Body of pancreas (tissue), 4 donors: ENCODE data around the gene SCNN1G. TPM values are rescaled to one million over a fixed set of nuclear protein-coding genes. Genes with fewer than 3 reads are reported as not detected.
A peak's percentile ranks its signal among the peaks of the same experiment; 100 is the strongest.

Experiments
- ATAC-seq: fragments of 150-250 bp; one replicate; pipeline ENCODE4 v1.9.1; 2016
- DNase-seq, 4 donors: peaks; one replicate each; pipeline ENCODE4 v3.0.0-alpha.2; 2019
- H3K27ac ChIP-seq, 4 donors: fragments of 200-600 bp; sonication (generic); 1 replicate in 3 of 4; 2 replicates in 1 of 4; pipeline versions ENCODE4 v1.5.1 to v1.6.1; 2016 to 2019; ENCODE audit warnings: mild to moderate bottlenecking in 1 of 4, mixed read lengths in 1 of 4, moderate library complexity in 1 of 4
- H3K27me3 ChIP-seq, 2 donors: fragments of 200-600 bp; sonication (generic); one replicate each; pipeline ENCODE4 v1.6.0; 2016; ENCODE audit warnings: mild to moderate bottlenecking in 1 of 2
- H3K36me3 ChIP-seq, 2 donors: fragments of 200-600 bp; sonication (generic); replicated peaks in 1 of 2; 2 replicates each; pipeline ENCODE4 v1.5.1; 2016; ENCODE audit warnings: low read depth in 2 of 2; ENCODE audit not compliant: insufficient read depth in 1 of 2
- H3K4me1 ChIP-seq: fragments of 200-600 bp; sonication (generic); one replicate; pipeline ENCODE4 v1.6.0; 2016
- H3K4me3 ChIP-seq, 2 donors: fragments of 200-600 bp; sonication (generic); 1 replicate in 1 of 2; 2 replicates in 1 of 2; pipeline ENCODE4 v1.5.1; 2016 to 2019
- H3K9me3 ChIP-seq, 3 donors: fragments of 200-600 bp; sonication (generic); 1 replicate in 2 of 3; 2 replicates in 1 of 3; pipeline ENCODE4 v1.5.1; 2016
- POLR2A ChIP-seq, 3 donors: fragments of 450-650 bp; IDR thresholded peaks; one replicate each; pipeline ENCODE4 v1.6.1; 2016; ENCODE audit warnings: antibody characterized with exemption in 3 of 3, mild to moderate bottlenecking in 2 of 3
- WGBS, 2 donors: methylation state at CpG; one replicate each; pipeline ENCODE4 v1.1.5; 2017; 5-methylcytosine and 5-hydroxymethylcytosine counted together
- intact Hi-C: fragments of 100-400 bp; cut with DNase I; formaldehyde crosslinking; loops from one replicate; pipeline ENCODE4 v1.15.1; 2023
- total RNA-seq, 2 donors: library from RNA; depleted of rRNA; stranded (reverse); fragments of >200 nt; gene quantifications; one replicate each; pipeline ENCODE4 v1.1.0, GENCODE V29; 2016
- TF ChIP-seq, protein P1 (sequence below), 7 experiments: fragments of 450-650 bp in 4 of 7; fragments of 200-600 bp in 3 of 7; sonication (generic) in 3 of 7; IDR thresholded peaks; one replicate each; pipeline ENCODE4 v1.5.1; 2016 to 2019; ENCODE audit warnings: antibody characterized with exemption in 7 of 7

The SCNN1G gene
- total RNA-seq, 2 donors from 2014 or later = 0.26 to 1.6 TPM

DNA sequence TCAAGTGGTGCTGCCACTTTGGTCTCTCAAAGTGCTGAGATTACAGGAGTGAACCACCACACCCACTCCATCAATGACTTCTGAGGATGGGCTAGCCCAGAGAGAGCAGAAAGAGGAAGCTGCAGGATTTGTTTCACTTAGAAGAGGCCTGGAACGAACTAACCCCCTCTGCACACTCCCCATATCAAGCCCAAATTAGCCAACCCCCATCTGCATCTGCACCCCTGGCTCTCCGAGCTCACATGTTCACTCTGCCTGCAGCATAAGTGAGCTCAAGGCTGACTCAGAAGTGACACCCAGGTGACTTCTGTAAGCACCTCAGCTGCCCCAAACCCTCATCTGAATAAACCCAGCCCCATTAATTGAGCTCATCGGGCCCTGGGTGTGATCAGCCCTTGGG is 4.8 kb downstream of the SCNN1G start:
- intact Hi-C loops = loop anchor here (5.0 kb wide), 1 partner anchor 245 kb away; no protein-coding TSS in a partner anchor
- Histone ChIP-seq H3K4me3 (no peak overlapping the region), H3K27ac (no peak overlapping the region), H3K27me3 (peaks cover 0 to 6% of the 10 kb centered on the region in 2 donors), H3K9me3 (no peaks in the 10 kb centered on the region), H3K36me3 (no peaks in the 10 kb centered on the region), H3K4me1 (peaks cover 27% of the 10 kb centered on the region)
- TF ChIP-seq, protein P1, sequence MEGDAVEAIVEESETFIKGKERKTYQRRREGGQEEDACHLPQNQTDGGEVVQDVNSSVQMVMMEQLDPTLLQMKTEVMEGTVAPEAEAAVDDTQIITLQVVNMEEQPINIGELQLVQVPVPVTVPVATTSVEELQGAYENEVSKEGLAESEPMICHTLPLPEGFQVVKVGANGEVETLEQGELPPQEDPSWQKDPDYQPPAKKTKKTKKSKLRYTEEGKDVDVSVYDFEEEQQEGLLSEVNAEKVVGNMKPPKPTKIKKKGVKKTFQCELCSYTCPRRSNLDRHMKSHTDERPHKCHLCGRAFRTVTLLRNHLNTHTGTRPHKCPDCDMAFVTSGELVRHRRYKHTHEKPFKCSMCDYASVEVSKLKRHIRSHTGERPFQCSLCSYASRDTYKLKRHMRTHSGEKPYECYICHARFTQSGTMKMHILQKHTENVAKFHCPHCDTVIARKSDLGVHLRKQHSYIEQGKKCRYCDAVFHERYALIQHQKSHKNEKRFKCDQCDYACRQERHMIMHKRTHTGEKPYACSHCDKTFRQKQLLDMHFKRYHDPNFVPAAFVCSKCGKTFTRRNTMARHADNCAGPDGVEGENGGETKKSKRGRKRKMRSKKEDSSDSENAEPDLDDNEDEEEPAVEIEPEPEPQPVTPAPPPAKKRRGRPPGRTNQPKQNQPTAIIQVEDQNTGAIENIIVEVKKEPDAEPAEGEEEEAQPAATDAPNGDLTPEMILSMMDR (IDR thresholded peaks at IDR 0.05) = no peak
- no peak for TF ChIP-seq POLR2A (IDR thresholded peaks at IDR 0.05)
- ATAC-seq (no peak), DNase-seq (no peak)
- 28 to 35% methylated on average over 2 to 3 of the region's 3 CpGs for WGBS, 2 donors

DNA sequence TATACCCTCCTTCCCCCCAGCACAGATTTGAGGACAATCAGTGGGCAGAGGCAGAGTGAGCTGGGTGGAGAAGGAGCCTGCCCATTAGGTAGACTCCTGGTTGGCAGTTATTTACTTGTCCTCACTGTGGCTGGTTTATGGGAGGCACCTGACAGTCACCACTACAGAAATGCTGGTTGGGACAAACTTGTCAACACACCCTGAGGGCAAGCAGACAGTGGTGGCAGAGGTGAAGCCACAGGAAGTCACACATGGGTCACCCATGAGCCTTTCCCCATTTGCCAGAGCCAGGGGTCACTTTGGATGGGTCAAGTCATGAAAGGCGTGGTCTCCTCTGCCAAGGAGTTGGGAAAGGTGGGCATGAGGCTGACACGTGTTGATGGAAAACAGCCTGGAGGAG is 6.4 kb downstream of the SCNN1G start:
- no peaks in the 10 kb centered on the region for H3K27me3 ChIP-seq
- intact Hi-C loops = loop anchor here (5.0 kb wide), 1 partner anchor 243 kb away; no protein-coding TSS in a partner anchor
- TF ChIP-seq POLR2A (IDR thresholded peaks at IDR 0.05) = no peak
- TF ChIP-seq, protein P1 (IDR thresholded peaks at IDR 0.05) = no peak
- no peak for DNase-seq
- no peaks in the 10 kb centered on the region for H3K36me3 ChIP-seq
- WGBS, 2 donors = 75 to 86% methylated on average over 2 of the region's 2 CpGs
- H3K27ac ChIP-seq = no peak overlapping the region
- H3K4me3 ChIP-seq = no peak overlapping the region
- peaks cover 15% of the 10 kb centered on the region for H3K4me1 ChIP-seq
- ATAC-seq = no peak
- no peaks in the 10 kb centered on the region for H3K9me3 ChIP-seq

DNA sequence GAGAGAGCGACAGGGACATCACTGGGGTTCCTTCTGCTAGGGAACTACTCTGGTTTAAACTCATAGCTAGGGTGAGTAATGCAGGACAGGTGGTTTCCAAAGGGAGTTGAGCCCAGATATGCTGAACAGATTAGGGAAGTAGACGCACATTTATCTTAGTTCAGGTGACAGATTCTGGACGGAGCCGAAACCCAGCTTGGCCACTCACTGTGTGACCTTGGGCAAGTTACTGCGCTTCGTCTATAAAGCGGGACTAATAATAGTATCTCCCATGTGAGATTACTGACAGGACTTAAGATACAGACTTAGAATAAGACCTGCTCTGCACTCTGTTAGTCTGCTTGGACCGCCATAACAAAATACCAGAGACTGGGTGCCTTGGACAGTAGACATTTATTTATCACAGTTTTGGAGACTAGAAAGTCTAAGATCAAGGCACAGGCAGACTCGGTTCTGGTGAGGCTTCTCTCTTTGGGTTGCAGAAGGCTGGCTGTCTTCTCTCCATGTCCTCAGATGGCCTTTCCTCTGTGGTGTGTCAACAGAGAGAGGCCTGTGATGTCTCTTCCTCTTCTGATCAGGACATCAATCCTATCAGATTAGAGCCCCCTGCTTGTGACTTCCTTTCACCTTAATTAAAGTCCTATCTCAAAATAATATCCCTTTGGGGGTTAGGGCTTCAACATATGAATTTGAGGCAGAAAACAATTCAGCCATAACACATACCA is 12.1 kb downstream of the SCNN1G start:
- peak overlapping the region in 3 of 4 donors; percentile 26 to 64 (median 51) for H3K27ac ChIP-seq
- H3K4me1 ChIP-seq = peaks cover 14% of the 10 kb centered on the region
- TF ChIP-seq, protein P1 (IDR thresholded peaks at IDR 0.05) = no peak
- no peak for TF ChIP-seq POLR2A (IDR thresholded peaks at IDR 0.05)
- no peak overlapping the region for H3K4me3 ChIP-seq
- ATAC-seq (peak; percentile 76), DNase-seq (peak in 3 of 4 donors; percentile 17 to 44 (median 28))
- intact Hi-C loops = no loop called here
- no peaks in the 10 kb centered on the region for H3K36me3 ChIP-seq
- 22 to 29% methylated on average over 9 of the region's 9 CpGs for WGBS, 2 donors
- H3K9me3 ChIP-seq = no peaks in the 10 kb centered on the region
- H3K27me3 ChIP-seq = no peaks in the 10 kb centered on the region

DNA sequence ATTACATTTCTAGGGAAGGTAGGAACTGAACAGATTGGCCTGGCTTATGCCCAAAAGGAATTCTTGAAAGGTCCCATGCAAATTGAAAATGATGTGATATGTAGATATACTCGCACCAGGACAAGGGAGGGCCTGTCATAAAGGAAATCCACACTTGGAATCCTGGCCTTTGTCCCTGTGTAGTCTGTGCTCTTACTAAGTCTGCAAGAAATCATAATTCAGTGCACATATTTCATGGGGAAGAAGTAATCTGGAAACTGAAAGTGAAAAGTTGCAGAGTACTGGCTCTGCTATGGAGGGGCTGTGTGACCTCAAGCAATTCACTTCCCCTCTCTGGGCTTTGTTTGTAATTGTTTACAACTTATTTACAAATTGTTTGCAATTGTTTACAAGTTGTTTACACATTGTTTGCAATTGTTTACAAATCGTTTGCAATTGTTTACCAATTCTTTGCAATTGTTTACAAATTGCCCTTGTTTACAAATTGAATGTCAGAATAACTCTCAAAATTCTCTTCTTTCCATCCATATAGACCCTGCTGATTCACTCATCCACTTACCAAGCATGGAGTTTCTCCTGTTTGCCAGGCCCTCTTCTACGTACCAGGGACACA is 12.9 kb downstream of the SCNN1G start:
- ATAC-seq (no peak), DNase-seq (no peak)
- TF ChIP-seq, protein P1 (IDR thresholded peaks at IDR 0.05) = no peak
- no peak for TF ChIP-seq POLR2A (IDR thresholded peaks at IDR 0.05)
- H3K27ac ChIP-seq = peak overlapping the region in 2 of 4 donors; percentile 26 to 64
- intact Hi-C loops = no loop called here
- no peaks in the 10 kb centered on the region for H3K36me3 ChIP-seq
- WGBS, 2 donors = 55 to 58% methylated on average over 3 of the region's 3 CpGs
- H3K4me3 ChIP-seq = no peak overlapping the region
- H3K9me3 ChIP-seq = no peaks in the 10 kb centered on the region
- H3K27me3 ChIP-seq = no peaks in the 10 kb centered on the region
- peaks cover 14% of the 10 kb centered on the region for H3K4me1 ChIP-seq
